ENCODE measurements around the gene OXER1. TPM values are rescaled to one million over a fixed set of nuclear protein-coding genes. Genes with fewer than 3 reads are reported as not detected.

OXER1 gene
- polyA plus RNA-seq, 3 donors: 0.34 to 1.5 (median 0.55) TPM

DNA sequence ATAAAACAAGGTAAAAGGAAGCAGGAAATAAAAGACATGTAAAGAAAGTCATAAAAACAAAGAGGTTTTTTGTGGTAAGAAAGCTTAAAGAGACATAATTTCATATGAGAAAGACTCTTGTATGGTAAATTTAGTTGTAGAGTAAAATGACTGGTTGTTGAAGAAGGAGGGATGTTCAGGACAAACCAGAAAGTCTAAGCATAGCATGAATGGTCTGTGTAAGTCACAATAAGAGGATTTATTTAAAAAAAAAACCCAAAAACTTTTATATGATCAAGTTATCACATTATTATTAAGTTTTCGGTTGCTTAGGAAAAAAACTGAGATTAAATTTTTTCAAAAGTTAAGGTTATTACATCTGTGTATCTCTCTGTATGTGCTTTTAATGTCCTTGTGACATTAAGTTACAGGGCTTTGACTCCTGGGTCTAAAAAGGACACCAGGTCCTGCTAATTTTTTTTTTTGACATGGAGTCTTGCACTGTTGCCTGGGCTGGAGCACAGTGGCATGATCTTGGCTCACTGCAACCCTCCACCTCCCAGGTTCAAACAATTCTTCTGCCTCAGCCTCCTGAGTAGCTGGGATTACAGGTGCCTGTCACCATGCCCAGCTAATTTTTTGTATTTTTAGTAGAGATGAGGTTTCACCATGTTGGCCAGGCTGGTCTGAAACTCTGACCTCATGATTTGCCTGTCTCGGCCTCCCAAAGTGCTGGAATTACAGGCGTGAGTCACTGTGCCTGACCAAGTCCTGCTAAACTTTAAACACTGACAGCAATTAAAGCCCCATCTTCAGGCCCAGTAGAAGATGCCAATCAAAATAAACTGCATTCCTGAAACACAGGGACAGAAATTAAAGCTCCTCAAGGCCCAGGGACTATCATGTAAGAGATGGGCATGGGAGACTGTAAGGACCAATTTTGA, 14.2 kb upstream of the OXER1 start:
- no peak overlapping the region for H3K27ac ChIP-seq (ENCODE audit: low read depth, low read length)
- WGBS, 3 donors: 91 to 98% (median 96%) methylated on average over 3 of the region's 3 CpGs

DNA sequence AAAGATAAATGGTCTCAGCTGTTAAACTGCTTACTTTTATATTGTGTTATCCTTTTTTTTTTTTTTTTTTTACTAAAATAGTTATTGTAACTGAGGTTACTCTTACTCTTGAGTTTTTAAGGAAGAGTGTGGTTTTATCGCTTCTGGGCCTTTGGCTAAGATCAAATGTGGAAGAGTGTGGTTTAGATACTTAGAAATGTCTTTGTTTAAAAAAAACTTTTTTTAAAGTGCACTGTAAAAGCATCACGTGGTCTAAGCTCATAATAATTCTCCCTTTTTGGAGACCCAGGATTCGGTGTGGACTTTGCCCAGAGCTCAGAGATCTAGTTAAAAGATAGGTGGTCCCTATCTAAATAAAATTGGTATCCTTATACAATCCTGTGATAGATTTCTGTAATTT, 11.9 kb upstream of the OXER1 start:
- H3K27ac ChIP-seq (ENCODE audit: low read depth, low read length): no peak overlapping the region
- 55 to 80% (median 59%) methylated on average over 3 of the region's 3 CpGs for WGBS, 3 donors

DNA sequence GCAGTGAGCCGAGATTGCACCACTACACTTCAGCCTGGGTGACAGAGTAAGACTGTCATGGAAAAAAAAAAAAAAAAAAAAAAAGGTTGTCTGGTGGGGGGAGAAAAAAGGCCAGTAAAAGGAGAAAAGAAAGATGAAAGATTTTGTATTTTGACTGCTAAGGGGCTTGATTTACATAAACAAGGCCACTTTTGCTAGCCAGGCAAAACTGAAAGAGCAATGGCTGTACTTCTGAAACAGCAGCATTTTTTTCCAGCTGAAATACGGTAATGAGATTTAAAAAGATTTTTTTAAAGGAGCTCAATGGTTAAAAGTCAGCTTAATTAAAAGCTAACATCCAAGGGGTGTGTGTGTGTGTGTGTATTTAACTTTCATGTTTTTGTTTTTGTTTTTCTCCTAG, 11.3 kb upstream of the OXER1 start:
- WGBS, 3 donors: 66 to 87% (median 74%) methylated on average over 2 of the region's 2 CpGs
- no peak overlapping the region for H3K27ac ChIP-seq (ENCODE audit: low read depth, low read length)

DNA sequence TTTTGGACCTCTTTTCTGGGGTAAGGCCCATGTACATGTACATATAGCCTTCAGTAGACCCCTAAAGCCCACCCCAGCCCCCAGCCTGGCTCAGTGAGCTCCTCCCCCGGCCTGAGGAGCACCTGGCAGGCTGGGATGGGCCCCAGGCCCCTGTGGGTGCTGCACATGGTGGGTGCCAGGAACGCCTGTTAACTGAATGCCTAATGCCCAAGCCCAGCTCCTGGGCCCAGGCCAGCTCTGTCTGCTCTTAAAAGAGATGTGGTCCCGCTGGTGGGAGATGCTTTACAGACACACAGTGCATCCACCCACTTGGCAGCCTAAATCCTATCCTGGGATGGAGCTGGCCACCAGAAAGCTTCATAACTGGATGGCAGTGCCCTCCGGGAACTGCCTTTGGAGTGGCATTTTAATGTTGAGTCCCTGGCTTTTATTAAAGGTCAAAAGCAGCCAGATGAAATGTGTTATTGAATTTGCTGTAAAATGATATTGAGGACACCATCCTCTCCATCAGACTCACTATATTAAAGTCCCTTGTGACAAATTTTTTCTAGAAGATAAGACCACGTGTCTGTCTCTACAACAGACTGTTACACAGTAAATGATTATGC, 7.7 kb upstream of the OXER1 start:
- 89 to 92% (median 91%) methylated on average over 5 of the region's 5 CpGs for WGBS, 3 donors
- no peak overlapping the region for H3K27ac ChIP-seq (ENCODE audit: low read depth, low read length)

DNA sequence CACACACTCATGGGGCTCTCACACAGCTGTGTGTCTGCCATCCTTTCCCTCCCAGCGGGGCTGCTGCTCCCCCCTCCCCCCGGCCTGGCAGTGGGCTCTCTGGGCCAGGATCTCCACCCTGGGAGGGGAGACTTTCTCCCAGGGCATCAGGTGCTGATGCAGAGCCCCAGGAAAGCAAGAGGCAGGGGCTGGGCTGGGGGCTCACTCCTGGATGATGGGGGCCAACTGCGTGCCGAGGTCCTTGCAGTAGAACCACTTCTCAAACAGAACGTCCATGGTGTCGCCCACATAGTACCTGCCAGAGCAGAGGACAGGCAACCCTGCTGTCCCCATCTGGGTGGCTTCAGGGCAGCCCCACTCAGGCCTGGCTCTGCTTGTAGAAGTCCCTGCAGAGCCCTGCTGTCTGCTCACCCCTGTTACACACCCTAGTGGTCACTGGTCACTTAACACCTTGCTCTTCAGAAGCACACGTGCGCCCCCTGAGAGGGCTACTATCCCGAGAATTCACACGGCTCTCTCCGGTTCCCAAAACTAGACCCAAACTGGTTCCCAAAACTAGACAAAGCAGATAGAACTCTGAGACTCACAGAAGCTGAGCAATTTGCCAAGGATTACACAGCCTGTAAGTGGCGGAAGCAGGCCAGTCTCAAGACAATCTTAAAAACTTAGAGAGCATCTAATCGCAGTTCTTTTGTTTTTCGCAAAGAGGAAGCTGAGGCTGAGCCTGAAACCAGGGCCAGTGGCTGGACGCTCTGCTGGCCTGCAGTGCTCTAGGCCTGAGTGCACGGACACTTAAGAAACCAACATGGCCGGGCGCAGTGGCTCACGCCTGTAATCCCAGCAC, 6.6 kb upstream of the OXER1 start:
- H3K27ac ChIP-seq (ENCODE audit: low read depth, low read length): no peak overlapping the region
- WGBS, 3 donors: 74 to 80% (median 78%) methylated on average over 19 of the region's 19 CpGs

DNA sequence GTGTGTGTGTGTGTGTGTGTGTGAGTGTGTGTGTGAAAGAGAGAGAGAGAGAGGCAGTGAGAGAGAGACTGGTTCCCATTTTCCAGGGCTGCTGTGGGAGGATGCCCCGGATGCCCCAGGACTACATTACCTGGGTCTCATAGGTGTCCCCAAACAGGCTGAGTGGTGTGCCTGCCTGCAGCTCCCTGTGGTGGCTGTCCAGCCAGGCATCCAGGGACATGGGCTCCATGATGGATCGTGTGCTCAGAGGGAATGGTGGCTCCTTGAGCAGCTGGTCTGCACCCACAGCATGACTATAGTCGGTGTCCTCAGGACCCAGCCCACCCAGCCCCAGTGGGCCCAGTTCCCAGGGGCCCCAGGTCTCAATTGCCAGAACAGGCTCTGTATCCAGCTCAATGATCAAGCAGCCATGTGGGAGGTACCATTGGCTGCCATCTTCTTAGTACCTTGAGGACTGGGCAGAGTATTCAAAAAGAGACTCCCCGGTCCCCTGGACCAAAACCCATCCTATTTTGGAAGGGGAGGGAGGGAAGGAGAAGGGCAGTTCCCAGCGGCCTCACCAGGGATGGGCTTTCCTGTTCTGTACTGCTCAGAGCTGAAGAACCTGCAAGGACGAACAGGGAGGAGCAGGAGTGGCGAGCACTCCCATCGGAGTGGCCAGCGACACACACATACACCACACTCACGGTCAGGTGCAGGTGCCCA, 5.8 kb upstream of the OXER1 start:
- H3K27ac ChIP-seq (ENCODE audit: low read depth, low read length): no peak overlapping the region
- 95 to 97% (median 96%) methylated on average over 10 of the region's 10 CpGs for WGBS, 3 donors

DNA sequence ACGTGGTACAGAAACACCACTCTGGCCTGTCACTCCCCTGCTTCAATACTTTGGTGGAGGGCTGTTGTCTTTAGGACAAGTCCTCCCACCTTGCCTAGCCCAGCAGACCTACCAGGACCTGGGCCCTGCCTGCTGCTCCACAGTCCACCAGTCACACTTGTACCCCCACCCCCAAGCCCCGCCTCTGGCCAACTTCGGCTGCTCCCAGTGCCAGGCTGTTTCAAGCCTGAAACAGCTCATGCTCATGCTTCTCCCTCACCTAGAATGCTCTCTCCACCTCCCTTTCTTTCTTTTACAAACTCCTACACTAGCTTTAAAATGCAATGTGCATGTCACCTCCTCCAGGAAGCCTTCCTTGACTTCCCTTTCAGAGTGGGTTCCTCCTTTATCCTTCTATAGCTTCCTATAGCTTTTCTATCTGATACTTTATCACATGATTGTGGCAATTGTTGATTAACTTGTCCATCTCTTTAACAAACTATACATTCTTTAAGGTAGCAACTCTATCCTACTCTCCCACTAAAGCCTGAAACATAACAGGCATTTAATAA, 4.8 kb upstream of the OXER1 start:
- 61 to 65% (median 64%) methylated on average over 3 of the region's 3 CpGs for WGBS, 3 donors
- no peak overlapping the region for H3K27ac ChIP-seq (ENCODE audit: low read depth, low read length)

DNA sequence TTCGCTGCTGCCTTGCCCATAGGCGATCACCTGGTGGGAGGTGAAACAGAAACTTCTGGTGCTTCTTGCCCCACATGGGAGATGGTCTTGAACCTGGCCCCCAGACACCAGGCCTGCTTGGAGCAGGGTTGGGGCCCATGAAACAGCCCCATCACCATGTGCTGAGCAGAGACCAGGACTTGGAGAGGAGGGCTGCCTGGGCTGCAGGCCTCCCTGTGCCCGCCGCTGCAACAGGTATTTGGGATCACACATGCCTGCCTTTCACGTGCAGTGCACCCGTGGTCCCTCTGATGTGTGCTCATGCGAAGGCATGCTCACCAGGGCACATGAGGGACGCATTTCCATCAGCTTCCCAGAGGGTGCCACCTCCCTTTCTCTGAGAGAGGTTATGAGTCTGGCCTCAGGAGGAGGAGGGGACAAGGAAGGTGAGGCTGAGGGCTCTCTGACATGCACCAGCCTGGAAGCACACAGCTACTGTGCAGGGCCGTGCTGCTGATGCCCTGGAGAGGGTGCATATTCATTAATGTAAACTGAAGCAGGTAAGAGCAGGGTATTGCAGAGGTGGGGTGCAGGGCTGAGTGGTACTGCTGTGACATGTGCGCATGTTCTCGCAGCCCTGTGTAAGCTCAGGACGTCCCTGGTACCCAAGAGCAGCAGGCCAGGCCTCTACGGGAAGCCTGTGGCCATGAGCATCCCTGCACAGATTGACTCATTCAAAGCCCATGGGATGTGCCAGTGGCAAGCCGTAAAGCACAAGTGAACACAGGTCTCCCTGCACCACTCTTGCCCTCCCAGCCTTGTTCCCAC, 4.2 kb upstream of the OXER1 start:
- H3K27ac ChIP-seq (ENCODE audit: low read depth, low read length): no peak overlapping the region
- WGBS, 3 donors: 81 to 87% (median 84%) methylated on average over 14 of the region's 14 CpGs

DNA sequence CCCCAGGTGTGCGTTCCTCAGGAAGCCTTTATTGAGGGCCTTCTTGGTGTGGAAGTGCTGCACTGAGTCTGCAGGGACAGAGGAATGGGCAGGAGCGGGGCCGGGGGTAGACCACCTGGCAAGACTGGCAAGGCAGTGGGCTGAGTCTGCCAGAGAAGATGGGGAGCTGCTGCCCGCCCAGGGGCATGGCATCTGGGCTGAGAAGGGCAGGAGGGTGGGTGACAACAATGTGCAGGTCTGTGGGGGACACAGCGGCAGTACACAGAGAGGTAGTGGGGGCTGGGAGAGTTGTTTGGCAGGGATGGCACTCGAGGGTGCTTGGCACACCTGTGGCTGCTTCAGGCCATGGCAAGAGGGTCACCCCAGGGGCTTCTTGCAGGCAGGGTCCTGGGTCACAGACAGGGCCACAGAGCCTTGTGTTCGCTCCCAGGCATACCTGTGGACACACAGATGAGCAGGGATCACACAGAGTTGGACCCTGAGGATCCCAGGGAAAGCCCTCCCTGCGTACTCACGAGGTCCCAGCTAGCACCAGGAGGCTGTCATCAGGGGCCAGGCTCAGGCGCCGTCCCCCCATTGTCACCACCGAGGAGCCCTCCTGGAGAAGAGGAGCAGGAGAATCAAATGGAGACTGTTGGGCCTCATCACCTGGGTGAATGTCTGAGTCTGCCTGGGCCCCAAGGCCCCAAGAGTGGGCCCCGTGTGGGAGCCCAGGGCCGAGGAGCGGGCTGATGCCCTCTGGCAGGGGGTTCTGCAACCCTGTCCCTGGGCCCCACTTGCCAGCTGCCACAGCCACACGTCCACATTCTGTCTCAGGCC, 3.4 kb upstream of the OXER1 start:
- no peak overlapping the region for H3K27ac ChIP-seq (ENCODE audit: low read depth, low read length)
- WGBS, 3 donors: 88 to 93% (median 91%) methylated on average over 16 of the region's 16 CpGs

DNA sequence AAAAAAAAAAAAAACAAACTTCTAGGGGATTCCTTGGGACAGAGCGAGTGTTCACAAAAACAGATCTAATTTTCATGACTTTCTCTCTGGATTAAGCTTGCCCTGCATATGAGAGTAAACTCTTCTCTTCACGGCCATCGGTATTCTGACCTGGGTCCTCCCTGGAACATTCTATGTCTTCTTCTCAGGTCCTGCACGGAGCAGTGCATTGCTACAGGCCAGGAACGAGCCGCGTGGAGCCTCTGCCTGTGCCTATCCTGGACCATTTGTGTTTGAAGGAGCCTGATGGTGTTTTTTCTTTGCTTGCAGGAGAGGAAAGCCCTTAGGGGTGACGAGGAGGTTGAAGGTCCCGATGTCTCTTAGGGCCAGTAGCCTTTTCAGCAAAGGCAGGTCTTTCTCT, 1.8 kb upstream of the OXER1 start:
- H3K27ac ChIP-seq (ENCODE audit: low read depth, low read length): no peak overlapping the region
- whole genome bisulfite sequencing, 3 donors: 94 to 95% (median 95%) methylated on average over 9 of the region's 9 CpGs

DNA sequence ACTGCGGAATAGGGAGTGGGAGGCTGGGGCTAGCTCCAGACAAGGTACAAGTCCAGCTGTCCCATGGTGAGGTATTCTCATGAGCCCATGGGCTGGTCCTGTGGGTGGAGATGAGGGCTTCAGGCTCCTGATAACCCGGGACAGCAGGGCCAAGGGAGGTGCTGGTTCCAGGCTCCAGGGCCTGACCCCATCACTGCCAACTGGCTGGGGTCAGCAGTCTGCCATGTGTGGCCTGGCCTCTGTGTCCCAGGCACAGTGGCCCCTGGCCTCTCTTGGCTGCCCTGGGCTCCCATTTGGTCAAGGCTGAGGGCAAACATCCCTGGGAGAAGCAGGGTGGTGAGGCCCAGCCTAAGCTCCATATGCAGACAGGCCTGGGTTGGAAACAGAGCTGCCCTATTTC, 966 bp upstream of the OXER1 start:
- WGBS, 3 donors: 87 to 97% (median 90%) methylated on average over 2 of the region's 2 CpGs
- no peak overlapping the region for H3K27ac ChIP-seq (ENCODE audit: low read depth, low read length)

DNA sequence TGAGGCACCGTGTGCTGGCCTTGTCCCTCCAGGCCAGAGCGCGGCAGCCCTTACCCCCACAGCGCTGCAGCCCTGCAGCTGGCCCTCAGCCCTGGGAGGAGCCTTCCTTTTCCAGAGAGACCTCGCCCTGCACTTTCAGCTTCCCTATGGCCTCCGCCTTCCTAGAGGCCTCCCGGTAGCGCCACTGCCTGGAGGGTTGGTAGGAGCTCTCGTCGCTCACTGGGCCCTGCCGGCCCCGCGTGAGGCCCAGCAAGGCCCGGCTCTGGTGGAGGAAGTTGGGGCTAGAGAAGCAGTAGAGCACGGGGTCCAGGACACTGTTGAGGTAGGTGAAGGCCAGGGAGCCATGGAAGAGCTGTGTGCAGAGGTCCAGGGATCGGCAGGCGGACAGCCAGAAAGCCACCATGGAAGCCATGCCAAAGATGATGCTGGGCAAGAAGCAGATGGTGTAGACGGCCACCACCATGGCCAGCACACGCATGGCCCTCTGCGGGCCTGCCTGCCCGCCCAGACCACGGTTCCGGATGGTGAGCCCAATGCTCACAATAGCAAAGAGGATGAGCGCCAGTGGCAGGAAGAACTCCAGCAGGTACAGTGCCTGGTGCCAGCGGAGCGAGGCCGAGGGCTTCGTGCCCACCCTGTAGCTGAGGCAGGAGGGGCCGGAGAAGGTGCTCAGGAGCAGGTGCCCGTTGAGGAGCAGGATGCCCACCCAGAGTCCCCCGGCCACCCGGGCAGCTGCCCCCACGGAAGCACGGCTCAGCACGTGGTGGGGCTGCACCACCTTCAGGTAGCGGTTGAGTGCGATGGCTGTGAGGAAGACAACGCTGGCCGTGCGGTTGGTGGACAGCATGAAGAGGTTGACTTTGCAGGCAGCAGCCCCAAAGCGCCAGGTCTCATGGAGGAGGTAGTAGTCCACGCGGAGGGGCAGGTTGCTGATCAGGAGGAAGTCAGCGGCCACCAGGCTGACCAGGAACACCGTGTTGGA, 821 bp downstream of the OXER1 start:
- 91 to 96% (median 93%) methylated on average over 43 to 45 of the region's 45 CpGs for WGBS, 3 donors
- H3K27ac ChIP-seq (ENCODE audit: low read depth, low read length): no peak overlapping the region

DNA sequence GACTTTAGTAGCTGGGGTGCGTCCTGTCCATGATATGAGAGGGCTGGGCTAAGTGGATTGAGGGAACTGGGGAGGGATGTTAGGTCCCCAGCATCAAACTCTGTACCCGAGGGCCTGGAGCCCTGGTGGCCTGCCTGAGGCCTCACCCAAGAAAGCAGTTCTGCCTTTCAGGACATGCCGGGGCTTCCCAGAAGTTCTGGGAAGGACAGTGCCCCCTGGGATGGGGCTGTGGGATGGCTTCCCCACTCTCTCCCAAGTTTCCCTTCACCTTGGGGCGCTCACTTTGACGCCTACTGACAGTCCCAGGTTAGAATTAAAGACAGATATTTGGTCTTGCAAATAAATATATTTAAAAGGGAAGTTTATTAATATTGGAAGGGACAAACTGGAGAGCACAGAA, 1.8 kb downstream of the OXER1 start:
- 84 to 95% (median 94%) methylated on average over 5 of the region's 5 CpGs for WGBS, 3 donors
- H3K27ac ChIP-seq (ENCODE audit: low read depth, low read length): no peak overlapping the region

DNA sequence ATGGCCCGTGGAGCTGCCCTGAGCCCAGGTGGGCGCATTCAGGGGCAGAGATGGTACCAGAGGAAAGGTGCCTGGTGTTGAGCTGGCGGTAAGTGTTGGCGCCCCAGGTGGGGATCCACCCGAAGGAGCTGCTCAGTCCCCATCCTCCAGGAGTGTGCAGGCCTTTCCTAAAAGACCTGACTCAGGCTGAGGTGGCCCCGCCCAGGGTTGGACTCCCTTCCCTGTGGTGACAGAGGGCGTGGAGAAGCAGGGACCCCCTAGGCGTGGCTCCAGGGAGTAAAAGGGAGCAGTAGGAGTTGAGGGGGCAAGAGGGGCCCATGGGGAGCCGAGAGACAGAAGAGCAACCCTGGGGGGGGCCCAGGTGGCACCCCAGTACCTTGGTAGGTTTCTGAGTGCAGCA, 2.4 kb downstream of the OXER1 start:
- 90 to 96% (median 94%) methylated on average over 9 of the region's 9 CpGs for WGBS, 3 donors
- no peak overlapping the region for H3K27ac ChIP-seq (ENCODE audit: low read depth, low read length)

DNA sequence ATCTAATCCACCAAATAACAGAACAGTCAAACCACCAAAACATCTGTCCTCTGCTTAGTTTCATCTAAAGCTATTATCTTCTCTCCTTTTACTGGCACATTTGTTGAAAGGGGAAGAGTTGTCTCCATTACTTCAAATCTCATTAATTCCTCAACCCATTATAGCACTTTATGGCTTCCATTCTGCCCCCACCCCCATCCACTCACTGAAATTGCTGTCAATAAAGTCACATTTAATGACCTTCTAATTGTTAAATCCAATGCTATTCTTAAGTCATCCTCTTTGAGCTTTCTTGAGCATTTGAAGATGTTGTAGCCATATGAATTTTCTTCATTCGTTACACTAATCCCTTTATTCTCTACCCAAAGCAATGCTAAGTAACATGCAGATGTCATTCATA, 5.2 kb downstream of the OXER1 start:
- WGBS, 3 donors: 93 to 95% (median 95%) methylated on average over 1 of the region's 1 CpG
- H3K27ac ChIP-seq (ENCODE audit: low read depth, low read length): no peak overlapping the region
